Measurements from ENCODE around the gene TRPV4. TPM values are rescaled to one million over a fixed set of nuclear protein-coding genes. Genes with fewer than 3 reads are reported as not detected.
A peak's percentile ranks its signal among the peaks of the same experiment; 100 is the strongest.

Gene TRPV4
- total and polyA plus RNA-seq, 10 of the 15 experiments (the other 5 are each of a cell fraction or from before 2014, with no cell fraction given): not detected

DNA sequence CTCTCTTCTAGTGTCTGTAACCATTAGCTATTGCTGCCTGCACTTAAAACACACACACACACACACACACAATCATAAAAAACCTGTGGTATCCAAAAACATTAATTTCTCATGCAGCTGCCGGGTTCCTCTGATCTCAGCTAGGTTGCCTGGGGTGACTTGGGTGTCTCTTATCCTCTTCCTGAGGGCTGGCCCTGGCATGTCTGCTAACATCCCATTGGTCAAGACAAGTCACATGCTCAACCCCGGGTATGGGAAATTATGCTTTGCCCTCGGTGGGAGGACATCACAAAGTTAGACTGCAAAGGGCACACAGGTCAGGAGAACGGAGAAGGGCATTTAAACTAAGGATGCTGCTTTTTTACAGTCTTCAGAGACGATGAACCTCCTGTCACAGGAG is 55.7 kb downstream of the TRPV4 start (continued):
- TF ChIP-seq FOXM1 (IDR thresholded peaks at IDR 0.05; ENCODE audit: low read depth, low read length): no peak
- TF ChIP-seq RAD51 (IDR thresholded peaks at IDR 0.05): peak; percentile 68
- TF ChIP-seq BMI1 (IDR thresholded peaks at IDR 0.05; ENCODE audit: borderline replicate concordance): no peak

DNA sequence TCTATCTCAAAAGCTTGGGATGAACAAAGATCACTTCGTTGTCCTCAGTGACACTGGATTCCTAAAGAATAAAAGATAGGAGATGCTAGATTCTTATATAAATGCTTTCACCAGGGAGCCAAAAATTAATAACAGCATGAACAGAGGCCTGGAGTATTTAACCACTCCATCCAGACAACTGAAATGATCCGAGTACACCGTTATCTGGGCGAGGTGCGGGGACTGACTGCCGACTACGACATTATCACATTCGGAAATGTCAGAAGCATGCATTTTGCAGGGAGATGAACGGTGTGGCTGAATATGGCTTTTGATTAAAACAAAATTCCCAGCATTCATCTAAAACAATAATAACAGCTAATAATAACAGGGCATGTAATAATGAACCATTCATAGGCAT is 56.6 kb downstream of the TRPV4 start:
- RAD21 ChIA-PET (ENCODE audit: unreplicated experiment): interaction anchor here (1.0 kb wide), 1 partner anchor 254 kb away, joined by 3 read pairs; no protein-coding TSS in a partner anchor
- Histone ChIP-seq H3K27me3 (replicated peaks in 1 of 2; ENCODE audit: control insufficient read depth in 2 of 2, insufficient read depth in 2 of 2, low read length in 1 of 2) (no peaks in the 10 kb centered on the region), H3K4me2 (ENCODE audit: control insufficient read depth, insufficient read depth) (no peak overlapping the region), H3K4me3 (no peak overlapping the region), H3K9ac (ENCODE audit: control insufficient read depth, insufficient read depth, low read length) (no peak overlapping the region), H3K9me3 (replicated peaks; ENCODE audit: control insufficient read depth, insufficient read depth, low read length) (no peaks in the 10 kb centered on the region; the same call in 2 of the 3 replicates), H4K20me1 (ENCODE audit: control insufficient read depth, insufficient read depth) (no peaks in the 10 kb centered on the region), H3K36me3 (ENCODE audit: control insufficient read depth in 2 of 2, insufficient read depth in 2 of 2, low read length in 1 of 2) (no peaks in the 10 kb centered on the region), H3K79me2 (ENCODE audit: control insufficient read depth, insufficient read depth, low read length) (no peaks in the 10 kb centered on the region), H3K4me1 (ENCODE audit: control insufficient read depth, insufficient read depth, low read length) (no peaks in the 10 kb centered on the region), H2AFZ (ENCODE audit: control insufficient read depth, low read depth, low read length) (no peak overlapping the region), H3K27ac (ENCODE audit: control insufficient read depth, insufficient read depth) (no peak overlapping the region)
- no TSS peak for BruUV-seq (replicated peaks)
- CTCF ChIA-PET: interaction anchor here (0.9 to 5.4 kb wide), 11 partner anchors 10 to 387 kb away, joined by 3 to 56 read pairs (median 4); no protein-coding TSS in a partner anchor
- in situ Hi-C loops (cut with MboI): loop anchor here (5.0 kb wide), 3 partner anchors 184 to 344 kb away; no protein-coding TSS in a partner anchor
- FAIRE-seq (no peak), DNase-seq (ENCODE audit: low read depth, low spot score) (no peak), ATAC-seq (no peak)
- WGBS (ENCODE audit: insufficient coverage, insufficient replicate concordance, low lambda C conversion rate, missing lambda C conversion rate): 41% methylated on average over 9 of the region's 9 CpGs
- TF ChIP-seq SPI1 (IDR thresholded peaks at IDR 0.05; ENCODE audit: borderline replicate concordance, insufficient read depth, low read depth, low read length) (no peak), RFX5 (IDR thresholded peaks at IDR 0.05; ENCODE audit: low read depth, low read length) (no peak), NR2F1 (conservative IDR thresholded peaks at IDR 0.05) (no peak), EGR1 (IDR thresholded peaks at IDR 0.05; ENCODE audit: borderline replicate concordance in 1 of 2, low read depth in 2 of 2, low read length in 2 of 2) (no peak), SMC3 (IDR thresholded peaks at IDR 0.05; ENCODE audit: borderline replicate concordance, low read length) (no peak), SUPT20H (IDR thresholded peaks at IDR 0.05; ENCODE audit: borderline replicate concordance, control insufficient read depth, low read depth, low read length) (no peak), WRNIP1 (IDR thresholded peaks at IDR 0.05; ENCODE audit: borderline replicate concordance, low read depth, low read length) (no peak), MXI1 (IDR thresholded peaks at IDR 0.05; ENCODE audit: low read depth, low read length) (no peak), PAX5 (IDR thresholded peaks at IDR 0.05; ENCODE audit: borderline replicate concordance, low read depth, low read length) (no peak)
- TF ChIP-seq, protein P1, sequence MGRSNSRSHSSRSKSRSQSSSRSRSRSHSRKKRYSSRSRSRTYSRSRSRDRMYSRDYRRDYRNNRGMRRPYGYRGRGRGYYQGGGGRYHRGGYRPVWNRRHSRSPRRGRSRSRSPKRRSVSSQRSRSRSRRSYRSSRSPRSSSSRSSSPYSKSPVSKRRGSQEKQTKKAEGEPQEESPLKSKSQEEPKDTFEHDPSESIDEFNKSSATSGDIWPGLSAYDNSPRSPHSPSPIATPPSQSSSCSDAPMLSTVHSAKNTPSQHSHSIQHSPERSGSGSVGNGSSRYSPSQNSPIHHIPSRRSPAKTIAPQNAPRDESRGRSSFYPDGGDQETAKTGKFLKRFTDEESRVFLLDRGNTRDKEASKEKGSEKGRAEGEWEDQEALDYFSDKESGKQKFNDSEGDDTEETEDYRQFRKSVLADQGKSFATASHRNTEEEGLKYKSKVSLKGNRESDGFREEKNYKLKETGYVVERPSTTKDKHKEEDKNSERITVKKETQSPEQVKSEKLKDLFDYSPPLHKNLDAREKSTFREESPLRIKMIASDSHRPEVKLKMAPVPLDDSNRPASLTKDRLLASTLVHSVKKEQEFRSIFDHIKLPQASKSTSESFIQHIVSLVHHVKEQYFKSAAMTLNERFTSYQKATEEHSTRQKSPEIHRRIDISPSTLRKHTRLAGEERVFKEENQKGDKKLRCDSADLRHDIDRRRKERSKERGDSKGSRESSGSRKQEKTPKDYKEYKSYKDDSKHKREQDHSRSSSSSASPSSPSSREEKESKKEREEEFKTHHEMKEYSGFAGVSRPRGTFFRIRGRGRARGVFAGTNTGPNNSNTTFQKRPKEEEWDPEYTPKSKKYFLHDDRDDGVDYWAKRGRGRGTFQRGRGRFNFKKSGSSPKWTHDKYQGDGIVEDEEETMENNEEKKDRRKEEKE (IDR thresholded peaks at IDR 0.05): no peak
- TF ChIP-seq, protein P2, sequence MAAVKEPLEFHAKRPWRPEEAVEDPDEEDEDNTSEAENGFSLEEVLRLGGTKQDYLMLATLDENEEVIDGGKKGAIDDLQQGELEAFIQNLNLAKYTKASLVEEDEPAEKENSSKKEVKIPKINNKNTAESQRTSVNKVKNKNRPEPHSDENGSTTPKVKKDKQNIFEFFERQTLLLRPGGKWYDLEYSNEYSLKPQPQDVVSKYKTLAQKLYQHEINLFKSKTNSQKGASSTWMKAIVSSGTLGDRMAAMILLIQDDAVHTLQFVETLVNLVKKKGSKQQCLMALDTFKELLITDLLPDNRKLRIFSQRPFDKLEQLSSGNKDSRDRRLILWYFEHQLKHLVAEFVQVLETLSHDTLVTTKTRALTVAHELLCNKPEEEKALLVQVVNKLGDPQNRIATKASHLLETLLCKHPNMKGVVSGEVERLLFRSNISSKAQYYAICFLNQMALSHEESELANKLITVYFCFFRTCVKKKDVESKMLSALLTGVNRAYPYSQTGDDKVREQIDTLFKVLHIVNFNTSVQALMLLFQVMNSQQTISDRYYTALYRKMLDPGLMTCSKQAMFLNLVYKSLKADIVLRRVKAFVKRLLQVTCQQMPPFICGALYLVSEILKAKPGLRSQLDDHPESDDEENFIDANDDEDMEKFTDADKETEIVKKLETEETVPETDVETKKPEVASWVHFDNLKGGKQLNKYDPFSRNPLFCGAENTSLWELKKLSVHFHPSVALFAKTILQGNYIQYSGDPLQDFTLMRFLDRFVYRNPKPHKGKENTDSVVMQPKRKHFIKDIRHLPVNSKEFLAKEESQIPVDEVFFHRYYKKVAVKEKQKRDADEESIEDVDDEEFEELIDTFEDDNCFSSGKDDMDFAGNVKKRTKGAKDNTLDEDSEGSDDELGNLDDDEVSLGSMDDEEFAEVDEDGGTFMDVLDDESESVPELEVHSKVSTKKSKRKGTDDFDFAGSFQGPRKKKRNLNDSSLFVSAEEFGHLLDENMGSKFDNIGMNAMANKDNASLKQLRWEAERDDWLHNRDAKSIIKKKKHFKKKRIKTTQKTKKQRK (IDR thresholded peaks at IDR 0.05; ENCODE audit: low read depth, low read length): no peak
- TF ChIP-seq, protein P3, sequence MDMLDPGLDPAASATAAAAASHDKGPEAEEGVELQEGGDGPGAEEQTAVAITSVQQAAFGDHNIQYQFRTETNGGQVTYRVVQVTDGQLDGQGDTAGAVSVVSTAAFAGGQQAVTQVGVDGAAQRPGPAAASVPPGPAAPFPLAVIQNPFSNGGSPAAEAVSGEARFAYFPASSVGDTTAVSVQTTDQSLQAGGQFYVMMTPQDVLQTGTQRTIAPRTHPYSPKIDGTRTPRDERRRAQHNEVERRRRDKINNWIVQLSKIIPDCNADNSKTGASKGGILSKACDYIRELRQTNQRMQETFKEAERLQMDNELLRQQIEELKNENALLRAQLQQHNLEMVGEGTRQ (IDR thresholded peaks at IDR 0.05; ENCODE audit: borderline replicate concordance, low read depth, low read length): no peak
- SMC1A ChIA-PET (ENCODE audit: uncharacterized antibody, unreplicated experiment): interaction anchor here (1.1 to 3.3 kb wide), 4 partner anchors 179 to 344 kb away, joined by 4 to 14 read pairs (median 7); no protein-coding TSS in a partner anchor
- intact Hi-C loops (cut with micrococcal nuclease; ENCODE audit: unreplicated experiment): no loop called here
- POLR2A ChIA-PET: no interaction called here

Measured in GM12878 (cell line).